Spleen (tissue), 7 donors: ENCODE data around the gene MICU1.

Source experiments
- POLR2A ChIP-seq, 3 donors: fragments of 450-650 bp; IDR thresholded peaks; one replicate each; pipeline ENCODE4 v1.5.1; 2017; ENCODE audit warnings: antibody characterized with exemption in 3 of 3, mild to moderate bottlenecking in 1 of 3
- POLR2AphosphoS5 ChIP-seq, 3 donors: sonication (generic); formaldehyde crosslinking; IDR thresholded peaks; one replicate each; pipeline ENCODE4 v1.5.1; 2017; ENCODE audit warnings: antibody characterized with exemption in 3 of 3
- TF ChIP-seq, protein P1 (sequence below), 11 experiments: fragments of 200-600 bp in 7 of 11; fragments of 450-650 bp in 4 of 11; sonication (generic) in 4 of 11; IDR thresholded peaks in 8 of 11; conservative IDR thresholded peaks in 3 of 11; 1 replicate in 7 of 11; 2 replicates in 4 of 11; pipeline versions ENCODE4 v1.4.0 to v1.8.0; 2016 to 2021; ENCODE audit warnings: antibody characterized with exemption in 11 of 11, inconsistent platforms in 4 of 11, mild to moderate bottlenecking in 1 of 11
- donor health status: DM: no; HTN: no; CAD: no; lungs with moderate emphysema.
- donor health status: DM: no; HTN: no; CAD: no.
- donor health status: DM: no; HTN: no; CAD: no.

DNA sequence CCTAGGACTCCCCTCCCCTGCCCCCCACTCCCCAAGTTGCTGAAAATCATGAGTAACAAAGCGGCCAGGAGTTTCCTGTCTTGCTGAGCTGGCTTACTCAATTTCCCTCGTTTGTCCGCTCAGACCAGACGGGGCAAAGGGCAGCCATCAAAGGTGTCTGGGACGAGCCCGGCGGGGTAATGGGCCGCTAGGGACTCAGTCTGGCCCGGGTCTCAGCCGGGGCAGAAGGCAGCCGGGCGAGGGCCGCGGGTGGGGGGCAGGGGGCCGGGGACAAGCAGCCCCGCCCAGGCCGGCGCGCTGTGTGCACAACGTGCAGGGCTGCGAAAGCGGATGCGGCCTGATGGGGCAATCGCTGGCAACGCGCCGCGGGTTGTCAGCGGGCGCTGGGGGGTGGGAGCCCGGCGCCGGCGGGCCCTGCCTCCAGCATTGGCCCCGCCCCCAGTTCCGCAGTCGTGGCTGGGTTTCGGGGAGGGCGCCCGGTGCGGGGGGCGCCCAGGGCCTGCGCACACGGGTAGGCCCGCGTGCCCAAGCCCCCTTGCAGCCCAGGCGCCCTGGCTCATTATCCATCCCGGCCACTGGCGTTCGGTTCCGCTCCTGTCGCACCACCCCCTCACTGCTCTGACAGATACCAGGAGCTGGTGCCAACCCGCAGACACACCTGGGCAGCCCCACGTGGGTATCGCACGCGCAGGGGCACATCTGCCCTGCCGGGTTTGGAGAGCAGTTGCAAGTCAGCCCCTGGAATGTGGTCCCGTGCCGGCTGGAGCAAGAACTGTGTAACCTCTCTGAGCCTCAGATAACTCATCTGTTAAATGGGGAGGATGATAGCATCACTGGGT lies 306.2 kb downstream of the MICU1 start:
- peak; percentile 90 to 96 (median 91) for TF ChIP-seq POLR2AphosphoS5 (IDR thresholded peaks at IDR 0.05)
- peak in 2 of 3 donors; percentile 10 to 20 for TF ChIP-seq POLR2A (IDR thresholded peaks at IDR 0.05)
- TF ChIP-seq, protein P1, sequence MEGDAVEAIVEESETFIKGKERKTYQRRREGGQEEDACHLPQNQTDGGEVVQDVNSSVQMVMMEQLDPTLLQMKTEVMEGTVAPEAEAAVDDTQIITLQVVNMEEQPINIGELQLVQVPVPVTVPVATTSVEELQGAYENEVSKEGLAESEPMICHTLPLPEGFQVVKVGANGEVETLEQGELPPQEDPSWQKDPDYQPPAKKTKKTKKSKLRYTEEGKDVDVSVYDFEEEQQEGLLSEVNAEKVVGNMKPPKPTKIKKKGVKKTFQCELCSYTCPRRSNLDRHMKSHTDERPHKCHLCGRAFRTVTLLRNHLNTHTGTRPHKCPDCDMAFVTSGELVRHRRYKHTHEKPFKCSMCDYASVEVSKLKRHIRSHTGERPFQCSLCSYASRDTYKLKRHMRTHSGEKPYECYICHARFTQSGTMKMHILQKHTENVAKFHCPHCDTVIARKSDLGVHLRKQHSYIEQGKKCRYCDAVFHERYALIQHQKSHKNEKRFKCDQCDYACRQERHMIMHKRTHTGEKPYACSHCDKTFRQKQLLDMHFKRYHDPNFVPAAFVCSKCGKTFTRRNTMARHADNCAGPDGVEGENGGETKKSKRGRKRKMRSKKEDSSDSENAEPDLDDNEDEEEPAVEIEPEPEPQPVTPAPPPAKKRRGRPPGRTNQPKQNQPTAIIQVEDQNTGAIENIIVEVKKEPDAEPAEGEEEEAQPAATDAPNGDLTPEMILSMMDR (IDR thresholded peaks at IDR 0.05 in 8 of 11, conservative IDR thresholded peaks at IDR 0.05 in 3 of 11): peak in 7 of 11 experiments; percentile 4 to 56 (median 33)
